Measurements from ENCODE around the gene FSTL1.

- no peak for TF ChIP-seq POLR2AphosphoS5 (IDR thresholded peaks at IDR 0.05; ENCODE audit: low read depth, low read length)
- no peak for TF ChIP-seq CTCF (IDR thresholded peaks at IDR 0.05; ENCODE audit: control extremely low read depth in 1 of 3, insufficient read depth in 1 of 3, low read depth in 1 of 3, low read length in 3 of 3)
Measured at GRCh38 chr3:120441776-120442175, 9.0 kb downstream of the FSTL1 start.
